HTR-8/SVneo (cell line): ENCODE data around the gene ZNHIT3.
"Not testable (repeated sequence)": the region's sequence is repeated elsewhere in the genome, so short reads cannot be mapped to it uniquely, and the experiment has no call there.

Experiments
- DNase-seq: peaks from one replicate; pipeline ENCODE4 v3.0.0; 2011; ENCODE audit warnings: low spot score, mixed read lengths; ENCODE audit not compliant: insufficient read length
- FAIRE-seq: peaks from 2 replicates; lab custom pipeline; 2011; peaks lifted over from hg19 to GRCh38; lab: Jason Lieb, UNC

ZNHIT3 gene

GRCh38 chr17:36482611-36483504, 3.6 kb upstream of the ZNHIT3 start:
- peak; percentile 89 for DNase-seq
- no peak for FAIRE-seq

- FAIRE-seq, DNase-seq: not testable (repeated sequence)
Measured at GRCh38 chr17:36484021-36484420, 2.5 kb upstream of the ZNHIT3 start.

GRCh38 chr17:36485027-36485426, 1.5 kb upstream of the ZNHIT3 start:
- DNase-seq (no peak), FAIRE-seq (no peak)

- FAIRE-seq: no peak
- no peak for DNase-seq
Measured at GRCh38 chr17:36485805-36486203, 677 bp upstream of the ZNHIT3 start.

- no peak for FAIRE-seq
Measured at GRCh38 chr17:36493956-36494355, 7.5 kb downstream of the ZNHIT3 start.

GRCh38 chr17:36494674-36495073, 8.2 kb downstream of the ZNHIT3 start:
- DNase-seq (no peak), FAIRE-seq (no peak)

More at GRCh38 chr17:36493956-36494355, 7.5 kb downstream of the ZNHIT3 start:
- DNase-seq: no peak

- FAIRE-seq: no peak
- DNase-seq: no peak
Measured at GRCh38 chr17:36495076-36495578, 8.6 kb downstream of the ZNHIT3 start.

- no peak for FAIRE-seq
- no peak for DNase-seq
Measured at GRCh38 chr17:36496018-36496789, 9.7 kb downstream of the ZNHIT3 start.

- DNase-seq (no peak), FAIRE-seq (no peak)
Measured at GRCh38 chr17:36498155-36498554, 11.7 kb downstream of the ZNHIT3 start.

GRCh38 chr17:36498560-36499300, 12.2 kb downstream of the ZNHIT3 start:
- DNase-seq (no peak), FAIRE-seq (no peak)

GRCh38 chr17:36500745-36501225, 14.3 kb downstream of the ZNHIT3 start:
- FAIRE-seq (no peak), DNase-seq (no peak)

GRCh38 chr17:36501351-36501750, 14.9 kb downstream of the ZNHIT3 start:
- FAIRE-seq (no peak), DNase-seq (no peak)

GRCh38 chr17:36501963-36502362, 15.5 kb downstream of the ZNHIT3 start:
- FAIRE-seq: no peak

GRCh38 chr17:36503456-36504155, 17.1 kb downstream of the ZNHIT3 start:
- DNase-seq (no peak), FAIRE-seq (no peak)

More at GRCh38 chr17:36501963-36502362, 15.5 kb downstream of the ZNHIT3 start:
- DNase-seq: no peak

- DNase-seq: no peak
- FAIRE-seq: no peak
Measured at GRCh38 chr17:36504156-36504545, 17.7 kb downstream of the ZNHIT3 start.

- DNase-seq: no peak
- no peak for FAIRE-seq
Measured at GRCh38 chr17:36505171-36505570, 18.7 kb downstream of the ZNHIT3 start.

- FAIRE-seq (no peak), DNase-seq (no peak)
Measured at GRCh38 chr17:36506249-36506826, 19.9 kb downstream of the ZNHIT3 start.

GRCh38 chr17:36506831-36507230, 20.4 kb downstream of the ZNHIT3 start:
- FAIRE-seq (no peak), DNase-seq (no peak)

GRCh38 chr17:36507266-36507665, 20.8 kb downstream of the ZNHIT3 start:
- FAIRE-seq: no peak
- DNase-seq: no peak
